Stimulated activated CD4-positive, alpha-beta T cell treated with anti-CD3 and anti-CD28 coated beads, TNF-alpha, amount 100 ng/mL, for 1 hour (primary cell): ENCODE measurements around the gene TDRD7.

ENCODE experiments used
- DNase-seq, 3 donors: peaks; one replicate each; pipeline ENCODE4 v3.0.0-alpha.2; 2020; ENCODE audit warnings: low read depth in 3 of 3, low spot score in 1 of 3

The TDRD7 gene

GRCh38 chr9:97387936-97388684, 23.8 kb upstream of the TDRD7 start:
- DNase-seq, result no peak

GRCh38 chr9:97388721-97389238, 23.1 kb upstream of the TDRD7 start:
- DNase-seq, result no peak

GRCh38 chr9:97389249-97389648, 22.6 kb upstream of the TDRD7 start:
- no peak for DNase-seq

GRCh38 chr9:97390791-97391406, 21.0 kb upstream of the TDRD7 start:
- no peak for DNase-seq

- DNase-seq, result no peak
These were observed 17.0 kb upstream of the TDRD7 start for GRCh38 chr9:97394881-97395280.

- no peak for DNase-seq
These were observed 16.2 kb upstream of the TDRD7 start for GRCh38 chr9:97395745-97396144.

- no peak for DNase-seq
These were observed 15.6 kb upstream of the TDRD7 start for GRCh38 chr9:97396256-97396655.

- DNase-seq, result no peak
These were observed 14.7 kb upstream of the TDRD7 start for GRCh38 chr9:97397220-97397619.

- peak in 2 of 3 donors; percentile 39 to 60 for DNase-seq
These were observed 12.7 kb upstream of the TDRD7 start for GRCh38 chr9:97398999-97399758.

- DNase-seq, result no peak
These were observed 8.1 kb upstream of the TDRD7 start for GRCh38 chr9:97403746-97404316.

- DNase-seq, result no peak
These were observed 6.3 kb upstream of the TDRD7 start for GRCh38 chr9:97405551-97405950.

GRCh38 chr9:97406620-97407177, 5.2 kb upstream of the TDRD7 start:
- DNase-seq, result no peak

- no peak for DNase-seq
These were observed 3.3 kb upstream of the TDRD7 start for GRCh38 chr9:97408562-97408961.

GRCh38 chr9:97411440-97411788, 482 bp upstream of the TDRD7 start:
- DNase-seq, result no peak

- no peak for DNase-seq
These were observed 910 bp downstream of the TDRD7 start for GRCh38 chr9:97412626-97413385.

- DNase-seq, result no peak
These were observed 1.6 kb downstream of the TDRD7 start for GRCh38 chr9:97413462-97413861.

GRCh38 chr9:97415146-97415545, 3.2 kb downstream of the TDRD7 start:
- no peak for DNase-seq

- no peak for DNase-seq
These were observed 7.0 kb downstream of the TDRD7 start for GRCh38 chr9:97418880-97419279.

- DNase-seq, result no peak
These were observed 7.5 kb downstream of the TDRD7 start for GRCh38 chr9:97419309-97419867.

- DNase-seq, result no peak
These were observed 13.6 kb downstream of the TDRD7 start for GRCh38 chr9:97425336-97425972.
